HG03039 (cell line): ENCODE results near the gene AACS.

Experiments used
- ATAC-seq: cut with Tn5 transposase; IDR thresholded peaks from one replicate; pipeline ENCODE4 v1.9.1; 2021; ENCODE audit warnings: mild to moderate bottlenecking, moderate library complexity; ENCODE audit not compliant: unreplicated experiment

The AACS gene

DNA sequence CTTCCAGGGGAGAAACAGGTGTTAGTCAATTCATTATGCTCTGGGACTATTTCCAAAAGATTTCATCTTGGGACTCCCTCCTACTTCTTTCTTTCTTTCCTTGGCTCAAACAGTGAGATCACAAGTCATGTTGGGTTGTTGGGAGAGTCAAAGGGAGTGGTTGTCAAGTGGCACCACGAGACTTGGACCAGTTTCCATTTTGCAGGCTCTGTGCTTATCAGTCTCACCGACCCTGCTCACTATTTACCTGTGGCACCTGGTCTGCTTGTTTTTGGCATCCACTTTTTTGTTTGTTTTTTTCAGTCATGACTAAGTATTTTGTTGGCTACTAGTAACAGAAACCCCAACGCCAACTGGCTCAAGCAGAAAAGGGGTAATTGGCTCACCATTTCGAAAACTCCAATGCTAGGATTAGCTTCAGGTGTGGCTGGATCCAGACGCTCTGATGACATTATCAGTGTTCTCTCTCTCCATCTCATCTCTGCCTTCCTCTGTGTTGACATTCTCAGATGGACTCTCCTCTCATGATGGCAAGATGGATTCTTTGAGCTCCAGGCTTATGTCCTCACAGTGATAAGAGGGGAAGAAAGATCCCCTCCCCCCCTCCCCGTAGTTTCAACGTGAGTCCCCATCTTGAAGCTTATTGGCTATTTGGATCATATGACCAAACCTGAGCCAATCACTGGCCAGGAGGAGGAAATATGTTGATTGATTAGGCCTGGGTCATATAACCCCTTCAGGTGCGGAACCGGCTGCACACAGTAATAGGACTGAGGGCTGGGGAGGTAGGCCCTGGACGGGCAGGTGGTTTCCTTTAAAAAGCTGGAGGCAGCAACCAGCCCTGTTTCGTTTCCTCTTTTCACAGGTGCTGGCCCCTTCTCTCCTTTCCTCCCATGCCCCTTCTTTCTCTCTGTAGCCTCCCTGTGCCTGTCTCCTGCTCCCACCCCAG lies 84.2 kb downstream of the AACS start:
- peak; percentile 93 for ATAC-seq

- no peak for ATAC-seq
Measured at GRCh38 chr12:125151284-125151683, 86.0 kb downstream of the AACS start.

DNA sequence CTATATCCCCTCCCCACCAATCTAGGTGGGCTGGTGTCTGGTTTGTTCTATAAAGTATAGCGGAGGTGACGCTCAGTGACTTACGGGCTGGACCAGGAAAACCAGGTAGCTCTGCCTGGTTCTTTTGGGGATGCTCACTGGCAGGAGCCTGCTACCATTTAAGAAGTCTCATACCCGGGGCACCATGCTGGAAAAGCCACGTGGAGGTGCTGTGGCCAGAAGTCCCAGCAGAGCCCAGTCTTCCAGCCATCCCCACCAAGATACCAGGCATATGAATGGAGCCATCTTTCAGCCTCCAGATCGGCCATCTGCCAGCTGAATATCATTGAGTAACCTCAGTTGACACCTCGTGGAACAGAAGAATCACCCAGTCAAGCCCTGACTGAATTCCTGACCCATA lies 87.2 kb downstream of the AACS start:
- ATAC-seq, result no peak

DNA sequence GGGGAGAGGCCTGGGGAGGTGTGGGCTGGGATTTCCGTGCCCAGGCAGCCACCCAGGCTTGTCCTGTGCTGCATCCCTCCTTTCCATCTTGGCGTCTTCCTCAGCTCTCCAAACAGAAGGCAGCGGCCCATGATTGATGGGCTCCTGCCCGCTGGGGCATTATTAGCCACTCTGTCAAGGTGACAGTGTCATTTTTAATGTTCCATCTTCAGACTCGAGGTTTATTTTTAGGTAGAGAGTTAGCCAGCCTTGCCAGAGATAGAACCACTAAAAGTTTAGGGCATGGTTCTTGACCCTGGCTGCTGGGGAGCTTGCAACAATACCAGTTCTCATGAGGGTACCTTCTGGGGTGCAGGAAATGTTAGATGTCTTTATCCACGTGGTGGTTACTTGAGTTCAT lies 90.1 kb downstream of the AACS start:
- ATAC-seq, result no peak

DNA sequence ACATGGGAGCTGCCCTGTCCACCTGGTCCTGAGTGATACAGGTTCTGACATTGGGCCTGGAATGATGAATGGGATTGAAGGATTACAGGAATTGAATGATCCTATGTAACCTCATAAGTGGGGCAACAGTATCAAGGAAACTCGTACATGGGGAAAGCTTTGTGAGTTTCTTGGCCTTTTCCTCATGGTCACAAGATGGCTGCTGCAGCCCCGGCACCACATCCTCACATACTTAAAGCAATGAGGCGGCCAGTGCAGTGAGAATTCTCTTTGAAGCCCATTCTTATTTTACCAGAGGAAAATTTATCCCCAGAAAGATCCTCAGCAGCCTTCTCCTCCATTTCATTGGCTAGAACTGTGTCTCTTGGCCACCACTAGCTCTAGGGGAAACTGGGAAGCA lies 91.9 kb downstream of the AACS start:
- ATAC-seq, result no peak

DNA sequence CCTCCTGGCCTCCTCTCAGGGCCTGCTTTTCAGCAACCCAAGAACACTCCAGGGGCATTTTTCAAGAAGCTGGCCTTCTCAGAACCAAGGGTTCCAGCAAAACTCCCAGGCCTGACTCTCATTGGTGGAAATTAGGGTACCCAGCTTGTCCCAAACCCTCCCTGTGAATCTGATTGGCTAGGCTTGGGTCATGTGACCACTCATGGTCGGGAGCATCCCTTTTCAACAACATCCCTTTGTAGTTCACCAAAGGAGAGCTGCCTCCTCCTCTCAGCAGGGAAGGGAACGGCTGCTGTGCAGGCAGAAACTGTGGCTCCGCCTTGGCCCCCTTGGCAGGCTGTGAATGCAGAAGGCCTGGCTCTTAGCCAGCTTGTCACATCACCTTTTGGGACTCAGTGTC lies 94.5 kb downstream of the AACS start:
- no peak for ATAC-seq

GRCh38 chr12:125160281-125160955 lies 95.2 kb downstream of the AACS start:
- ATAC-seq, result no peak

DNA sequence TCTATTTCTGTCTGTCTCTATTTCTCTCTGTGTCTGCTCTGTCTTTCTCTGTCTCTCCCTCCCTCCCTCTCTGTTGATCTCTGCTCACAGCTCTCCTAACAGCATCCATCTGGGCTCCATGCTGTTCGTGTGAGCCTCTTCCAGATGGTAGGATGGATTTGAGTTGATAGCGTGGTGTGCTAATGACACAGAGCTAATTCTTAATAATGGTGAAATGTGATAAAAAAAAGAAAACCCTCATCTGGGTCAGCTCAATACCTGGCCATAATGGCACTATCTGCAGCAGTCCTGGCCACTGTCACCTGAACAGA lies 96.4 kb downstream of the AACS start:
- ATAC-seq, result no peak

DNA sequence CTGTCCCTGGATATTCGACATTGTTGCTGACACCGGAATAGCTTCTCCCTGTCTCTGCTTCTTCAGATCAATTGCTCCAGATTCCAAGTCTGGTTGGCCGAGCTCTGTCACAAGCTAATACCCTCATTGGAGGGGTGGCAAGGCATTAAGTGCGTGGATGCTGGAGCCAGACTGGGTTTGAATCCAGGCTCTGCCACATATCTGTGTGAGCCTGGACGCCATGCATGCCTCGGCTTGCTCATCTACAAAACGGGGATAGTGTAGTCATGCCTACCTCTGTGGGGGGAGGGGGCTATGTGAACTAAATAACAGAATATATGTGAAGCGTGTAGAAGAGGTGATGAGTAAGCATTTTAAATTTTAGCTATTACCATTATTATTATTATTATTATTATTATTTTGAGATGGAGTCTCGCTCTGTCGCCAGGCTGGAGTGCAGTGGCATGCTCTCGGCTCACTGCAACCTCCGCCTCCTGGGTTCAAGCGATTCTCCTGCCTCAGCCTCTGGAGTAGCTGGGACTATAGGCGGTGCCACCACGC lies 97.3 kb downstream of the AACS start:
- ATAC-seq, result no peak

- no peak for ATAC-seq
Measured at GRCh38 chr12:125163148-125163547, 97.9 kb downstream of the AACS start.

DNA sequence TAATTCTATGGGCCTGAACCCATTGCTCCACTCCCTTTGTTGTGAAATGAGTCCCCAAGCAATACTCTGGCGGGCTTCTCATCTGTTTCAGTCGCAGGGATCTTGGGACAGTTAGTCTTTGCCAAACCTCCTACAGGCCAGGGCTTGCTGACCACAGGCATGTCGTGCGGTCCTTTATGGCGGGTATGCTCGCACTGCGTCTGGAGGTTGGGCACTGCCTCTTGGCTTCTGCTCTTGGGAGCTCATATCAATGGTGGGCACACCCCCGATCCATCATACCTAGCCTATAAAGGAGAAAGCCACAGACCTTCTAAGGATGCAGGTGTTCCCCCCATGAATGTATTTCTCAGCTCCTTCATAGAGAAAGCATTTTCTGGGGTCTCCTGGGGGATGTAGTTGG lies 99.3 kb downstream of the AACS start:
- ATAC-seq, result no peak

DNA sequence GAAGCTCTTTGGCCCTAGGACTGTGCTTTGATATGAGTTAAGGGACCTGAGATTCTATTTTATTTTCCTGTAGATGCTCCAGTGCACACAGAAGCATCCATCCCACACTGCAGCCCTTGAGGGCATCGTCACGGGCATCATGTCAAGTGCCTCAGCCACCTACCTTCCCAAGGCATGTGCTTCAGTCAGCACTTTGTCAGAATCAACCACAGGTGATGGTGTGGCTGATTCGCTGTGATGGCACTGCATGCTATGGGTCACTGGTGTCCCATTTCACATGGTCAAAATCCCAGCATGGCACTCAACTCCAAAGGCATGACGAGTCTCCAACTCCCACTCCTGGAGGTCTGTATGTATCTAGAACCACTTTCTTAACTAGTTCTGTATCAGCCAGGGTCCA lies 100.8 kb downstream of the AACS start:
- ATAC-seq, result no peak

DNA sequence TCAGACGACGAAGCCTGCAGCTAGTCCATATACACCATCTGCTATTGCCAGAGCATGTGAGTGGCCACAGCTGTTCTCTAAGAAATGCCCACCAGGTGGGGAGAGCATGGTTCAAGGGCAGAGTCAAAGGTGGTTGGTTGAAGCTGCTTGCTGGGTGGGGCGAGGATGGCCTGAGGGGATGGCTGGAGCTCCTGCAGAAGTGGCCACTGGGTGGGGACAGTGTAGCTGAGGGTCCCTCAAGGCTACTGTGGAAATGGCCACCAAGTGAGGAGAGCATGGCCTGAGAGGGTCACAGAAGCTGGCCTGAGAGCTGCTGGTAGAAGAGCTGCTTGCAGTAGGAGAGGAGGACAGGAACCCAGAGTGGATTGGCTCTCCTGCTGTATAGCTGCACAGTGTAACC lies 102.4 kb downstream of the AACS start:
- ATAC-seq, result no peak

DNA sequence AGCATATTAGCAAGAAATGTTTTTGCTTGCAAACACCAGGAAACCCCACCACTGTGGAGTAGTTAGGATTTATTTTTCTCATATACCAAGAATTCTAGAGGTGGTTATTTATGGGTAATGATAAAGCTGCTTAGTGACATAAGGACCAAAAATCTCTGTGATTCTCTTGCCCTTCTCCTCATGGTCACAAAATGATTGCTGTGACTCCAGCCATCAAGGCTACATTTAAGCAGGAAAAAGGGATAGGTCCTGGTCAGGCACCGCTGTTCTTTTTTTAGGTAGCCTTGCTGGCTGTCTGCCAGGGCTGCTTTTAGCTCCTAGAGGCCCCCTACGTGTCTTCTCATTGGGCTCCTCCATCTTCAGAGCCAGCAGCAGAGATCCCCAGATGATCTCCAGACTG lies 104.2 kb downstream of the AACS start:
- ATAC-seq, result no peak

DNA sequence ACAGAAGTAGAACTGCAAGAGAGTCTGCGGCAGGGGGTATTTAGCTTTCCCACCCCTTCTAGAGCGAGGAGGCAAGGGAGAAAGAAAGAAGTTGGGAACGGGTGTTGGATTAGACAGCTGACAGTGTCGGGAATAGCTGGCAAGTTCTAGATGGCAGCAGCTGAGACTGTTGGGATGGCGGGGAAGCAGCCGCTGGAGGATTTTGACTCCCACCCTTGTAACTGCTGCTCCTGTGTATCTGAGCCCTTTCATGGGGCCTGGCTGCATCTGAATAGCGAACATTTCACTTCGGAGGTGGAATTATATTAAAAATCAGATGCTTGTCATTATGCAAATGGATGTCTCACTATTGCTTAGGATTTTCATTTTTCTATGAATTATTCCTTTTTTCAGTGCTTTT lies 104.6 kb downstream of the AACS start:
- no peak for ATAC-seq

DNA sequence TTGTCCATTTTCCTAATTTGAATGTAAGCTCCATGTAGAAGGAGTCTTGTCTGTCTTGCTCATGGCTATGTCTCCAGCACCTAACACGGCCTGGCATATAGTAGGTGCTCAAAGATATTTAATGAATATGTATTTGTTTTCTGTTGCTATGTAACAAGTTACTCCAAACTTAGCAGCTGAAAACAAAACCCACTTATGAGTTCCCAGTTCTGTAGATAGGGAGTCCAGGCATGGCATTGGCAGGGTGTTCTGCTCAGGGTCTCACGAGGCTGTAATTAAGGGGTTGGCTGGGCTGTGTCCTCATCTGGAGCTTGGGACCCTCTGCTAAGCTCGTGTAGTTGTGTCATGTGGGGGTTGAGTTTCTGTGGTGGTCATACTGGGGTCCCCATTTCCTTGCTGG lies 106.0 kb downstream of the AACS start:
- no peak for ATAC-seq

DNA sequence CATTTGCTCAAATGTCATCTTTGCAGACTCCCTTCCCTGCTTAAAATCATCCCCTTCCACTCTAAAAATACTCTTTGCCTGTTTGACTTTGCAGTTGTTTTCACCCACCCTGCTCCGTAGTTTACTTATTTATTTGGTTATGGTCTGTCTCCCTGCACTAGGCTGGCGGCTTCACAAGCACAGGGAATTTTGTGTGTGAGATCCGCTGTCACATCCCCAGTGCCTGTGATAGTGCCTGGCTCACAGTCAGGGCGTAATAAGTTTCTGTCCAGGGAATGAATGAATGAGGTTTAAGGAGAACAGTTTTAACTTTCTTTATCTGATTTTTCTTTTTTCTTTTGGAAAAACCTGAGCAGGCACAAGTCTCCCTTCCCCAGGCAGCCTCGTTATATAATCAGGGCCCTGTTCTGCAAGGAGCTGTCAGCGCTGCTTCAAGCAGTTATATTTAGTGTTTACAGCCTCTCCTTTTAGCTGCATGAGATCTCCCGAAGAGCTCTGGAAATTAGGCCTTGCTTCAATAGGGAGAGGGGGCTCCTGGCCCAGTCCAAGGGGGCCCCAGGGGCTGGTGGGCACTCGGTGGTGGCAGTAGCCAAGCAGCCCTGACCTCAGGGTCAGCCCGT lies 107.1 kb downstream of the AACS start:
- ATAC-seq, result no peak

- ATAC-seq, result no peak
Measured at GRCh38 chr12:125175576-125175975, 110.3 kb downstream of the AACS start.

GRCh38 chr12:125178222-125178621 lies 113.0 kb downstream of the AACS start:
- ATAC-seq, result no peak

GRCh38 chr12:125180144-125180543 lies 114.9 kb downstream of the AACS start:
- ATAC-seq, result no peak

DNA sequence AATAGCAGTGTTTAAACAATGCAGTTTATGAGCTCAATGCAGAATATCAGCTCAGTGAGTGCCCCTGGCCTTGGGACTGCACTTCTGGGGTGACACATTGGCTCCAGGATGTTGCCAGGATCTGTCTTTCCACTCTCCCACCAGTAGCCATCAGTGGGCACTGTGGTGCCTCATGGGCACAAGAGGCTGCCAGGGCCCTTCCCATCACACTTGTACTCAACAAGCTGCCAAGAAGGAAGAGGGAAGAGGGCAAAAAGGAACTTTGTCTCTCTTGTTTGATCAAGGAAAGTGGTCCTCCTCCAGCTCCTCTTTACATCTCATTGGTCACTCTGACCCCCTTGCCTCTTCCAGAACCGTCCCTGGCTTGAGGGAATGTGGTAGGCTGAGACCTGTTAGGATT lies 115.9 kb downstream of the AACS start:
- ATAC-seq, result no peak
